ENCODE data around the gene NAA60. TPM values are rescaled to one million over a fixed set of nuclear protein-coding genes. Genes with fewer than 3 reads are reported as not detected.

Gene NAA60
- total RNA-seq, 1 donor from 2014 or later: 25.5 TPM

GRCh38 chr16:3498988-3499387 lies 55.5 kb downstream of the NAA60 start:
- intact Hi-C loops (cut with DNase I): no loop called here
- DNase-seq (ENCODE audit: low spot score): peak; percentile 33

DNA sequence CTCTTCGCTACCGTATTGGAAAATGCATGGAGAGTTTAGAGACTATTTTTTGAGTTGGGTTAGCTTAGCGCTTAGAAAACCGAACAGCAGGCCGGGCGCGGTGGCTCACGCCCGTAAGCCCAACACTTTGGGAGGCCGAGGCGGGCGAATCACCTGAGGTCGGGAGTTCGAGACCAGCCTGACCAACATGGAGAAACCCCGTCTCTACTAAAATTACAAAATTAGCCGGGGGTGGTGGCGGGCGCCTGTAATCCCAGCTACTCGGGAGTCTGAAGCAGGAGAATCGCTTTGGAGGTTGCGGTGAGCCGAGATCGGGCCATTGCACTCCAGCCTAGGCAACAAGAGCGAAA lies 57.9 kb downstream of the NAA60 start:
- DNase-seq (ENCODE audit: low spot score): peak; percentile 54
- intact Hi-C loops (cut with DNase I): loop anchor here (5.0 kb wide), 2 partner anchors 44 to 239 kb away; no protein-coding TSS in a partner anchor

GRCh38 chr16:3501783-3502400 lies 58.4 kb downstream of the NAA60 start:
- intact Hi-C loops (cut with DNase I): loop anchor here (5.0 kb wide), 2 partner anchors 45 to 240 kb away; no protein-coding TSS in a partner anchor
- DNase-seq (ENCODE audit: low spot score): peak; percentile 53

DNA sequence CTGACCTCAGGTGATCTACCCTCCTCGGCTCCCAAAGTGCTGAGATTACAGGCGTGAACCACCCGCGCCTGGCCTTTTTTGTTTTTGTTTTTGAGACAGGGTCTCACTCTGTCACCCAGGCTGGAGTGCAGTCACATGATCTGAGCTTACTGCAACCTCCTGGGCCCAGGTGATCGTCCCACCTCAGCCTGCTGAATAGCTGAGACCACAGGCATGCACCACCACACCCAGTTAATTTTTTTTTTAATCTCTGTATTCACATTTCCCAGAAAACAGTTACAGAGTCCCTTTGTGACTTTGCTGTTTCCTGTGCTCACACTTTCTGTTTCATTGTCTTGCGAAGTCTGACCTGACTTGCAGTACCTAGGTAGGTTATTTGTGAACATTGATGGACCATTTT lies 60.0 kb downstream of the NAA60 start:
- peak; percentile 41 for DNase-seq (ENCODE audit: low spot score)
- intact Hi-C loops (cut with DNase I): loop anchor here (5.0 kb wide), 2 partner anchors 46 to 241 kb away; no protein-coding TSS in a partner anchor

DNA sequence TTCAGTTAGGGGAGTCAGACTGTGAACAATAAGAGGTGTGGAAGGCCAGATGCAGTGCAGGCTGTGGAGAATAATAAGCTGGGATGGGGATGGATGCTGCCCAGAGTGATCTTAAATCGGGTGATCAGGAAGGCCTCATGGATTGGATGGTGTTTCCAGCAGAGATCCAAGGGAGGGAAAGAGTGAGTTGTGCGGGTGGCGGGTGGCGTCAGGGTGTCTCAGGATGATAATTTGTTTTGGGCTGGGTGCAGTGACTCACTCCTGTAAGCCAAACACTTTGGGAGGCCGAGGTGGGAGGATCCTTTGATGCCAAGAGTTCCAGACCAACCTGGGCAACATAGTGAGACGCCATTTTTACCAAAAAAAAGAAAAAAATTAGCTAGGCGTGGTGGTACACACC lies 65.3 kb downstream of the NAA60 start:
- DNase-seq (ENCODE audit: low spot score): no peak
- intact Hi-C loops (cut with DNase I): no loop called here

GRCh38 chr16:3509470-3509928 lies 66.0 kb downstream of the NAA60 start:
- DNase-seq (ENCODE audit: low spot score): peak; percentile 55
- intact Hi-C loops (cut with DNase I): no loop called here

- intact Hi-C loops (cut with DNase I): no loop called here
These were observed 66.9 kb downstream of the NAA60 start for GRCh38 chr16:3510416-3510815.

GRCh38 chr16:3511286-3512180 lies 68.1 kb downstream of the NAA60 start:
- DNase-seq (ENCODE audit: low spot score): peak; percentile 65
- intact Hi-C loops (cut with DNase I): no loop called here

More at GRCh38 chr16:3510416-3510815, 66.9 kb downstream of the NAA60 start:
- DNase-seq (ENCODE audit: low spot score): peak; percentile 9

DNA sequence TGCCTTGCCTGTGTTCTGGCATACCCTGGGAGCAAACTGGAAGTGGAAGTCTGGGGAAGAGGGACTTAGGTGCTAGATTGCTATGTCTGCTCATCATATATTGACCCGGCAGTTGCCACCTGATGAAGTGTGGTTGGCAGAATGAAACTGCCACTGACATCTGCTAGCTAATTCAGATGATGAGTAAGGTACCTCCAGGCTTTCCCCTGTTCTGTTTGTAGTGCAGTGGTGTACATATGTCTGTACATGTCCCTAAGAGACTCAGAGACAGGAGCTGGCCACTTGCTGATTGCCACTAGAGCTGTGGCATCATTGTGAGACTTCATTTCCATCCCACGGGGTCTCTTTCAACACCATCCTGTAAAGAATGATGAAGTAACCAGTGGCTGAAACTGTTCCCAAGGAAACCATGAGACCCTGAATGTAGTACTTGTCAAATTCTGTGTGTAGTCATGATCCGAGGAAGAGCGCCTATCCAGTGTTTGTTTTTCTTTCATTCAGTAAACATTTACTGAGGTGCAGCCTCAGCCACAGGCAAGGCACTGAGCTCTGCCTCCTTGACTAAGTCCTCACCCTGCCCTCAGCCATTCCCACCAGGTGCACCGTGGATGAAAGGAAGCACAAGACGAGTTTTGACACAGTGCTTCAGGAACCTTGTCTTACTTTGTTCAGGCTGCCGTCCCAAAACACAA lies 70.6 kb downstream of the NAA60 start:
- DNase-seq (ENCODE audit: low spot score): no peak
- intact Hi-C loops (cut with DNase I): no loop called here

DNA sequence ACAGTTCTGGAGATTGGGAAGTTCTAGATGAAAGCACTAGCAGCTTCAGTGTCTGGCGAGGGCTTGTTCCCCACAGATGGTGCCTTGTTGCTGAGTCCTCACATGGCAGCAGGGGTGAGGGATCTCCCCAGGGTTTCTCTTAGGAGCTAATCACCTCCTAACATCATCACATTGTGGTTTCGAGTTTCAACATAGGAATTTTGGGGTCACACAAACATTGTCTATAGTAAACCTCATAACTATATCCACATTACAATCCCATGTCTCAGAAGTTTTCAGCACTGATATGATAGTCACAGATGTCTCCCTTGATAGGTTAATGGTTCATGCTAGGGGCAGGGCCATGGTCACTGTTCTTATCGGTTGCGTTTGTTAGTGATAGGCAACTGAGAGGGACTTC lies 71.1 kb downstream of the NAA60 start:
- DNase-seq (ENCODE audit: low spot score): no peak
- intact Hi-C loops (cut with DNase I): no loop called here

- DNase-seq (ENCODE audit: low spot score): no peak
- intact Hi-C loops (cut with DNase I): no loop called here
These were observed 72.4 kb downstream of the NAA60 start for GRCh38 chr16:3515897-3516296.

DNA sequence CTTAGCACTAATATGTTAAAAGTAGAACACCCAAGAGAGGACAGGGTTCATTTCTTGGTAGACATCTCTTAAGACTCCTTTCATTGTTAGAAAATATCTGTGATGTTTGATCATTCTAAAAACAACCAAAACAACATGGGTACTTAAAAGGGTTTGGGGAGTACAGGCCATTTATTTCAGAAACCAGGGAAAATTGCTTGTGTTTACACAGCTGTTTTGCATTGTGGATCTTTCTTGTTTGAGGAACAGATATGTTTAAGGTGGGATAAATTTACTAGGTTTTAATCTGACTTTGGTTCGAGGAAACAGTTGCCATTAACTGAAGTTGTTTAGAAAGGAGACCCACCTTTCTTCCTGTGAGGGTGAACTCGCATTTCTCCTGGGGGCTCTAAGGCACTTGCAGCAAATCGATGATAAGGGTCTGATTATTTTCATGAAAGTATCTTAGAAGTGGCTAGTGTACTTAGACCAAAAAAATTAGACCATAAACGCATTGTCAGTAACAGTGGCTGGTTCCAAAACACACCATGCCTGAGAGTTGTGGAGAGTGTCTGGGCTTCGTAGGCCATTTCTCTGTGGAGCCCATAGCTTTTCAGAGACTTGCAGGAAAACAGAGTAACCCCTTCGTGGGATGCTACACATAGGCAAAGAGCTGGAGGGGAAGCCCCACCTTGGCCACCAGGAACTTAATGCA lies 75.0 kb downstream of the NAA60 start:
- DNase-seq (ENCODE audit: low spot score): no peak
- intact Hi-C loops (cut with DNase I): no loop called here

GRCh38 chr16:3518986-3519348 lies 75.5 kb downstream of the NAA60 start:
- DNase-seq (ENCODE audit: low spot score): no peak

GRCh38 chr16:3519581-3519980 lies 76.1 kb downstream of the NAA60 start:
- intact Hi-C loops (cut with DNase I): no loop called here
- no peak for DNase-seq (ENCODE audit: low spot score)

More at GRCh38 chr16:3518986-3519348, 75.5 kb downstream of the NAA60 start:
- intact Hi-C loops (cut with DNase I): no loop called here

DNA sequence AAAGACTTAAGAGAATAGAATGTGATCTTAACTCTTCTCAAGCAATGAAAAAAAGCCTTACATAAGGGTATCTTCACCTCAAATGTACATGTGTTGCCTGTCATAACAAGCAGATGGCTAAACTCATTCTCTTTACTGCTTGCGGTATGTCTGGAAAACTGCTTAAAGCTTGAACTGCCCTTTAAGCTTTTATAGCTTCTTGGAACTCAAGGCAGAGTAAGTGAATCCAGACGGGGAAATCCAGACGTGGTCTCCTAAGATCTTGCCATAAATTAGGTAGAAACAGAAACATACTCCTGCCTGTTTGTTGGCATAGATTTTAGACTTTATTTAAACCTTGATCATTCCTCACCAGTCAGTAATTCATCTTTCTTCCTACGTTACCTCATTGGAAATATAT lies 76.9 kb downstream of the NAA60 start:
- intact Hi-C loops (cut with DNase I): loop anchor here (10.0 kb wide), 1 partner anchor 164 kb away; no protein-coding TSS in a partner anchor
- DNase-seq (ENCODE audit: low spot score): no peak

DNA sequence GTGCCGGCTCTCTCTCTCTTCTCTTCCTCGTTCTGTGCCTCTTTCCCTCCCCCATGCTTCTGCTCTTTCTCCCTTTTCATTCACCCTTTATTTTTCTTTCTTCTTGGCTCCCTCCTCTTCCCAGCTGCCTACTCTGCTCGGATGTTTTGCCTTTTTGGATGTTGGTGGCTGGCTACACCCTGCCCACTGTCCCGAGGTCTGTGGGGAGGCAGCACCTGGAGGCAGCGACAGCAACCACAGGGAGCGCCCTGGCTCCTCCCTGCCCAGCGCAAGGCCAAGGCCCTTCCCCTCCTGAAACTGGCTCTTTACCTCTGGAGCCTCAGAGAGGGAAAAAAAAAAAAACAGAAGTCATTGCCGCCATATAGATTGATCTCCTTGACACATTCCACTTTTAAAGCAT lies 77.4 kb downstream of the NAA60 start:
- DNase-seq (ENCODE audit: low spot score): no peak
- intact Hi-C loops (cut with DNase I): loop anchor here (10.0 kb wide), 1 partner anchor 164 kb away; no protein-coding TSS in a partner anchor

DNA sequence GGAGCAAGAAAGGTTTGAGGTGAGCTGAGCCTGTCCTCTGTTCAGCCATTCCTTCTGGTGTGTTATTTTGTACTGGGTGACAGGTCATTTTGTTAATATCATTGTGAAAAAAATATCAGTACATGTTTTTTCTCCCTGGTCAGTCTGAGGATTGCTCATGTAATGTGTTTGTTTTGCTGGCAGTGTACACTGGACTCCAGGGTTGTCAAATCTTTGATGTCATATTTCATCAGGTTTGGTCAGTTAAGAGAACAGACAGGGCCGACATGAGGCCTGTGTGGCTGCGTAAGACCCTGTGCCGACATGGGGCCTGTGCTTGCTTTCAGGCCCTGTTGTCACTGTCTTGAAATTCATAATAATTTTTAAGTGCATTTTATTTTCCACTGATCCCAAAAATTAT lies 79.8 kb downstream of the NAA60 start:
- DNase-seq (ENCODE audit: low spot score): no peak
- intact Hi-C loops (cut with DNase I): loop anchor here (10.0 kb wide), 1 partner anchor 162 kb away; no protein-coding TSS in a partner anchor

DNA sequence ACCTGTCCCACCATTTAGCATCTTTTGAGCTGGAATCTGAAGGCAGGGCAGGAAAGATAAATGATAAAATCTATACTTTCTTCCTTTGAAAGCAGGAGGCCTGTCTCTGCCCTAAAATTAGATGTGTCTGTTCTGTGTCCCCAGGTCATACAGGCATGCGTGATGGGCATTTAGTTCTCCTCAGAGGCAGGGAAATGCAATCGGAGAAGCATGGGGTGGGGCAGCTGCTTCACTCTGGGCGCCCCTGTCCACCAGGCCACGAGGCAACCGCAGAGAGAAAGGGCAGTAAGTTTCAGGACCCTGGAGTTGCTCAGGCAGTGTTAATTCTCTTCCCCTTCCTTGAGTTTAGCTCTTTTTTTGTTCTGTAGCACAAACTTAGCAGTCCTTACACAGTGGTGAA lies 82.5 kb downstream of the NAA60 start:
- intact Hi-C loops (cut with DNase I): loop anchor here (10.0 kb wide), 1 partner anchor 159 kb away; no protein-coding TSS in a partner anchor
- DNase-seq (ENCODE audit: low spot score): no peak

GRCh38 chr16:3527216-3527829 lies 83.8 kb downstream of the NAA60 start:
- intact Hi-C loops (cut with DNase I): loop anchor here (10.0 kb wide), 1 partner anchor 157 kb away; no protein-coding TSS in a partner anchor
- peak; percentile 82 for DNase-seq (ENCODE audit: low spot score)
